HepG2 (cell line): ENCODE measurements around the gene SUSD3. TPM values are rescaled to one million over a fixed set of nuclear protein-coding genes. Genes with fewer than 3 reads are reported as not detected.
A peak's percentile ranks its signal among the peaks of the same experiment; 100 is the strongest.

ENCODE experiments used
- ATF5 ChIP-seq: sonication (generic); formaldehyde crosslinking; IDR thresholded peaks from 2 replicates; pipeline ENCODE4 v1.4.0; 2020; ENCODE audit warnings: mild to moderate bottlenecking, low read depth, missing genetic modification reagents
- ATF7 ChIP-seq, 2 experiments: fragments of 450-650 bp in 1 of 2; sonication (generic) in 1 of 2; formaldehyde crosslinking in 1 of 2; IDR thresholded peaks; 2 replicates each; pipeline versions ENCODE4 v1.4.0 to v1.6.1; 2016 to 2020; ENCODE audit warnings: antibody characterized with exemption in 1 of 2, mild to moderate bottlenecking in 1 of 2, missing genetic modification reagents in 1 of 2
- CBX1 ChIP-seq: IDR thresholded peaks from one replicate; pipeline ENCODE4 v1.6.1; 2016; ENCODE audit warnings: antibody characterized with exemption, low read depth
- DNMT1 ChIP-seq: sonication (generic); formaldehyde crosslinking; IDR thresholded peaks from 2 replicates; pipeline ENCODE4 v1.5.1; 2020; ENCODE audit warnings: mild to moderate bottlenecking, missing genetic modification reagents
- FOXA1 ChIP-seq, 2 experiments: fragments of 450-650 bp in 1 of 2; sonication (generic) in 1 of 2; formaldehyde crosslinking in 1 of 2; IDR thresholded peaks; 2 replicates each; pipeline versions ENCODE4 v1.4.0 to v1.6.1; 2016 to 2020; ENCODE audit warnings: missing genetic modification reagents in 1 of 2
- FOXO1 ChIP-seq: sonication (generic); formaldehyde crosslinking; IDR thresholded peaks from 2 replicates; pipeline ENCODE4 v1.4.0; 2020; ENCODE audit warnings: missing genetic modification reagents
- HINFP ChIP-seq: sonication (generic); formaldehyde crosslinking; IDR thresholded peaks from 2 replicates; pipeline ENCODE4 v1.4.0; 2020; ENCODE audit warnings: low read depth, mild to moderate bottlenecking, missing genetic modification reagents
- HNRNPL ChIP-seq: fragments of 200-400 bp; formaldehyde crosslinking; IDR thresholded peaks from 2 replicates; pipeline ENCODE4 v1.6.1; 2017; ENCODE audit warnings: mild to moderate bottlenecking, low read depth, low read length
- IRF9 ChIP-seq: sonication (generic); formaldehyde crosslinking; IDR thresholded peaks from 2 replicates; pipeline ENCODE4 v1.8.0; 2022; ENCODE audit warnings: missing genetic modification reagents, mild to moderate bottlenecking, borderline replicate concordance
- MTA3 ChIP-seq: sonication (generic); formaldehyde crosslinking; IDR thresholded peaks from 2 replicates; pipeline ENCODE4 v1.4.0; 2020; ENCODE audit warnings: missing genetic modification reagents
- SIN3B ChIP-seq: fragments of 150-350 bp; IDR thresholded peaks from 2 replicates; pipeline ENCODE4 v1.6.1; 2014; ENCODE audit warnings: low read length
- TFDP2 ChIP-seq: sonication (generic); formaldehyde crosslinking; IDR thresholded peaks from 2 replicates; pipeline ENCODE4 v1.4.0; 2020; ENCODE audit warnings: missing genetic modification reagents
- U2AF2 ChIP-seq: fragments of 200-400 bp; formaldehyde crosslinking; IDR thresholded peaks from 2 replicates; pipeline ENCODE4 v1.6.1; 2017; ENCODE audit warnings: low read depth, mild to moderate bottlenecking, low read length
- ZBED4 ChIP-seq: sonication (generic); formaldehyde crosslinking; IDR thresholded peaks from 2 replicates; pipeline ENCODE4 v1.4.0; 2020; ENCODE audit warnings: missing genetic modification reagents, borderline replicate concordance
- ZFP62 ChIP-seq: sonication (generic); formaldehyde crosslinking; IDR thresholded peaks from 2 replicates; pipeline ENCODE4 v1.4.0; 2020; ENCODE audit warnings: missing genetic modification reagents
- ZNF101 ChIP-seq: sonication (generic); formaldehyde crosslinking; IDR thresholded peaks from 2 replicates; pipeline ENCODE4 v1.4.0; 2020; ENCODE audit warnings: mild to moderate bottlenecking, low read depth, missing genetic modification reagents, borderline replicate concordance
- ZNF335 ChIP-seq: sonication (generic); formaldehyde crosslinking; IDR thresholded peaks from 2 replicates; pipeline ENCODE4 v1.4.0; 2020; ENCODE audit warnings: missing genetic modification reagents
- ZNF577 ChIP-seq: sonication (generic); formaldehyde crosslinking; IDR thresholded peaks from 2 replicates; pipeline ENCODE4 v1.4.0; 2020; ENCODE audit warnings: mild to moderate bottlenecking, low read depth, missing genetic modification reagents, borderline replicate concordance
- ZNF589 ChIP-seq: sonication (generic); formaldehyde crosslinking; conservative IDR thresholded peaks from 2 replicates; pipeline ENCODE4 v1.8.0; 2022; ENCODE audit warnings: mild to moderate bottlenecking, moderate library complexity, missing genetic modification reagents
- ZNF614 ChIP-seq: IDR thresholded peaks from 2 replicates; pipeline ENCODE4 v1.6.1; 2018; ENCODE audit warnings: missing biosample characterization, missing genetic modification reagents, inconsistent platforms, borderline replicate concordance
- ZNF720 ChIP-seq: sonication (generic); formaldehyde crosslinking; IDR thresholded peaks from 2 replicates; pipeline ENCODE4 v1.4.0; 2020; ENCODE audit warnings: missing genetic modification reagents
- ZNF788 ChIP-seq: sonication (generic); formaldehyde crosslinking; IDR thresholded peaks from 2 replicates; pipeline ENCODE4 v1.5.0; 2020; ENCODE audit warnings: mild to moderate bottlenecking, missing genetic modification reagents, borderline replicate concordance
- ZSCAN21 ChIP-seq: sonication (generic); formaldehyde crosslinking; IDR thresholded peaks from 2 replicates; pipeline ENCODE4 v1.8.0; 2022; ENCODE audit warnings: mild to moderate bottlenecking, missing genetic modification reagents, moderate library complexity, borderline replicate concordance
- polyA plus RNA-seq, 8 experiments: library from polyadenylated mRNA; depleted of rRNA in 3 of 8; stranded (reverse) in 7 of 8; unstranded in 1 of 8; fragments of >200 nt; fragmentation: Illumina TruSeq in 4 of 8; extraction: Trizol in 4 of 8; gene quantifications; 2 replicates each; pipeline versions ENCODE4 v1.2.1 to v1.2.3, GENCODE V29; 2011 to 2016; ENCODE audit warnings: low read depth in 4 of 8, missing spikeins in 1 of 8, mixed read lengths in 1 of 8; ENCODE audit not compliant: insufficient read depth in 1 of 8
- total RNA-seq, 5 experiments: library from RNA; depleted of rRNA; stranded (reverse); fragments of >200 nt; fragmentation: Illumina TruSeq; extraction: Trizol; gene quantifications; 2 replicates each; pipeline ENCODE4 v1.2.3, GENCODE V29; 2016; ENCODE audit warnings: low read depth in 1 of 5

SUSD3 gene
- total and polyA plus RNA-seq, 2 of the 13 experiments (the other 11 are each of a cell fraction or from before 2014, with no cell fraction given): 7.0 to 9.1 TPM

- TF ChIP-seq FOXO1 (no peak), ZNF788 (CRISPR knock-in tag) (no peak), ZNF589 (CRISPR knock-in tag) (no peak), IRF9 (CRISPR knock-in tag) (no peak), HNRNPL (no peak), ZBED4 (CRISPR knock-in tag) (no peak), ATF7 (IDR thresholded peaks at IDR 0.05) (no peak), ATF7 (CRISPR knock-in tag; IDR thresholded peaks at IDR 0.05) (no peak), ZNF577 (CRISPR knock-in tag) (no peak), TFDP2 (CRISPR knock-in tag) (no peak), ZNF614 (no peak), FOXA1 (IDR thresholded peaks at IDR 0.05) (no peak), FOXA1 (CRISPR knock-in tag; IDR thresholded peaks at IDR 0.05) (no peak), SIN3B (no peak), DNMT1 (CRISPR knock-in tag) (no peak), ZNF335 (CRISPR knock-in tag) (no peak), HINFP (CRISPR knock-in tag) (no peak), ZSCAN21 (CRISPR knock-in tag) (0 out of 2 replicates have a peak, but pooled peaks have one; percentile 17), U2AF2 (no peak), MTA3 (CRISPR knock-in tag) (no peak), ZNF101 (no peak), CBX1 (no peak), ZFP62 (no peak), ZNF720 (no peak), ATF5 (CRISPR knock-in tag) (no peak)
These were observed 2.8 kb downstream of the SUSD3 start (continued) for GRCh38 chr9:93061260-93061751.
